ENCODE measurements around the gene COL24A1. TPM values are rescaled to one million over a fixed set of nuclear protein-coding genes. Genes with fewer than 3 reads are reported as not detected.
"Not testable (repeated sequence)": the region's sequence is repeated elsewhere in the genome, so short reads cannot be mapped to it uniquely, and the experiment has no call there.

Gene COL24A1
- total and polyA plus RNA-seq, 2 experiments from 2014 or later = 0.32 to 0.54 TPM

- no peak for DNase-seq (ENCODE audit: low read depth in 1 of 2, low spot score in 1 of 2)
- H3K27ac ChIP-seq = no peak overlapping the region
- H3K27me3 ChIP-seq = no peaks in the 10 kb centered on the region
- TF ChIP-seq CTCF (IDR thresholded peaks at IDR 0.05; ENCODE audit: low read depth, low read length) = no peak
- no peak overlapping the region for H3K4me3 ChIP-seq
- no peaks in the 10 kb centered on the region for H3K4me1 ChIP-seq (ENCODE audit: low read depth)
- no peaks in the 10 kb centered on the region for H3K9me3 ChIP-seq (ENCODE audit: low read depth)
- no peaks in the 10 kb centered on the region for H3K36me3 ChIP-seq
These were observed 317.1 kb downstream of the COL24A1 start for GRCh38 chr1:85839459-85839858.

DNA sequence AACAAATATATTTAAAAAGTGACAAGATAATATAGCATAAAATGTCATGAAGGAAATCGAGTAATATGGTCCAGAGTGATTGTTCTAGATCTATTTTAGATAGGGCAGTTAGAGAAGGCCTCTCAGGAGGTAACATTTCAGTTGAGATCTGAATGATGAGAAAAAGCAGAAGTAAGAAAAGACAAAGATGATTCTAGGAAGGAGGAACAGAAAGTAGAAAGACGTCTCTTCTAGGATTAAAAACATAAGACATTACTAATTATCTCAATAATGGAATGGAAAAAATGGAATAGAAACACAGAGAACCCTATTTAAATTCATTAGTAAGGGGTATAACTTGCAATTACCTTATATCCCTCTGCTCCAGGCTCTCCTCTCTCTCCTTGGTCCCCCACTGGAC is 318.3 kb downstream of the COL24A1 start:
- Histone ChIP-seq H3K36me3 (no peaks in the 10 kb centered on the region), H3K27me3 (no peaks in the 10 kb centered on the region), H3K9me3 (ENCODE audit: low read depth) (no peaks in the 10 kb centered on the region), H3K27ac (no peak overlapping the region), H3K4me1 (ENCODE audit: low read depth) (no peaks in the 10 kb centered on the region), H3K4me3 (no peak overlapping the region)
- no peak for DNase-seq (ENCODE audit: low read depth in 1 of 2, low spot score in 1 of 2)
- TF ChIP-seq CTCF (IDR thresholded peaks at IDR 0.05; ENCODE audit: low read depth, low read length) = no peak

- H3K9me3 ChIP-seq (ENCODE audit: low read depth) = no peaks in the 10 kb centered on the region
- no peak for DNase-seq (ENCODE audit: low read depth in 1 of 2, low spot score in 1 of 2)
- TF ChIP-seq CTCF (IDR thresholded peaks at IDR 0.05; ENCODE audit: low read depth, low read length) = no peak
- H3K4me3 ChIP-seq = no peak overlapping the region
- H3K27me3 ChIP-seq = no peaks in the 10 kb centered on the region
- no peaks in the 10 kb centered on the region for H3K4me1 ChIP-seq (ENCODE audit: low read depth)
- H3K36me3 ChIP-seq = no peaks in the 10 kb centered on the region
- no peak overlapping the region for H3K27ac ChIP-seq
These were observed 319.8 kb downstream of the COL24A1 start for GRCh38 chr1:85836736-85837135.

GRCh38 chr1:85833165-85833564 is 323.4 kb downstream of the COL24A1 start:
- H3K27ac ChIP-seq = not testable (repeated sequence)

DNA sequence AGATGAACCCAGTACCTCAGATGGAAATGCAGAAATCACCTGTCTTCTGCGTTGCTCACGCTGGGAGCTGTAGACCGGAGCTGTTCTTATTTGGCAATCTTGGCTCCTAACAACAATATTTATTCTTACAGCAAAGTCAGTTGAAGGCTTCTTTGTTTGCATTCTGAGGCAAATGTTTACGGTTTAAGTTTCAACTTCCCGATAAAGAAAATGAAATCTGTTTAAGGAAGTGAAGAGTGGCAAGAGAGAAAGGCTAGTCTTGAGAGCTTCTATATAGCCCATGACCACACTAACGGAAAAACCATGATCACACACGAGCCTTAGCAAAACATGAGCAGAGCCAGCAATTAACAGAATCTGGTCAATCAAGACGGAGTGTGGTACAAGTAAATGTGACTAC is 325.7 kb downstream of the COL24A1 start:
- Histone ChIP-seq H3K36me3 (no peaks in the 10 kb centered on the region), H3K4me3 (no peak overlapping the region), H3K9me3 (ENCODE audit: low read depth) (no peaks in the 10 kb centered on the region), H3K27me3 (no peaks in the 10 kb centered on the region), H3K27ac (no peak overlapping the region), H3K4me1 (ENCODE audit: low read depth) (no peaks in the 10 kb centered on the region)
- DNase-seq (ENCODE audit: low read depth in 1 of 2, low spot score in 1 of 2) = no peak
- no peak for TF ChIP-seq CTCF (IDR thresholded peaks at IDR 0.05; ENCODE audit: low read depth, low read length)

More at GRCh38 chr1:85833165-85833564, 323.4 kb downstream of the COL24A1 start:
- not testable (repeated sequence) for H3K27me3 ChIP-seq; H3K9me3 ChIP-seq (ENCODE audit: low read depth); DNase-seq (ENCODE audit: low read depth in 1 of 2, low spot score in 1 of 2); H3K4me3 ChIP-seq; H3K4me1 ChIP-seq (ENCODE audit: low read depth); H3K36me3 ChIP-seq

DNA sequence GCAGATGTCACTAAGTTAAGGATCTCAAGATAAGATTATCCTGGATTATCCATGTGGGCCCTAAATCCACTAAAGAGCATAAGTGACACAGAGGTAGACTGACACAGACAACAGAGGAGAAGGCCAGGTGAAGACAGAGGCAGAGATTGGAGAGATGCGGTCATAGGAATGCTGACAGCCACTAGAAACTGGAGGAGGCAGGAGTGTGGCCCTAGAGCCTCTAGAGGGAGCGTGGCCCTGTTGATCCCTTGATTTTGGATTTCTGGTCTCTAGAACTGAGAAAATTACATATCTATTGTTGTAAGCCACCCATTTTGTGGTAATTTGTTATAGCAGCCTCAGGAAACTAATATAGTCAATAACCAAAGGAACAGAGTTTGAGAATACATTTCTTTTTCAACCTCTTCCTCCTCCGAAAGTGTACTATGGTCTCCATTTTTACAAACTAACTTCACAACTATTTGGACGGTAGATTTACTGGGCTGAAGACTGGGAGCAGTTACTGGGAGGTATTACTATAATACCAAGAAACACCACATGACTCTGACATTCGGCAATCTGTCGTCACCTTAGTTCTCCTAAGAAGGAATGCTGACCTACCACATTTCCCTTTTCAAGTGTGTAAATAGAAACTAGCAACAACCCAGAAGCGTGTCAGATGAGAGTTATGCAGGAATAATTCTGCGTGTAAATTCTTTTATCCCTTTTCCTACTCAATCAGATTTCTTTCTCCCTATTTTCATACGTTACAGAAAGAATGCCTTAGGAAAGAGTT is 332.3 kb downstream of the COL24A1 start:
- TF ChIP-seq CTCF (IDR thresholded peaks at IDR 0.05; ENCODE audit: low read depth, low read length) = no peak
- H3K4me3 ChIP-seq = no peak overlapping the region
- DNase-seq (ENCODE audit: low read depth in 1 of 2, low spot score in 1 of 2) = no peak
- no peak overlapping the region for H3K27ac ChIP-seq
- H3K36me3 ChIP-seq = no peaks in the 10 kb centered on the region
- H3K4me1 ChIP-seq (ENCODE audit: low read depth) = no peaks in the 10 kb centered on the region
- H3K27me3 ChIP-seq = no peaks in the 10 kb centered on the region
- no peaks in the 10 kb centered on the region for H3K9me3 ChIP-seq (ENCODE audit: low read depth)
